ENCODE measurements around the gene TIMELESS.
"Not testable (repeated sequence)": the region's sequence is repeated elsewhere in the genome, so short reads cannot be mapped to it uniquely, and the experiment has no call there.

The TIMELESS gene, protein sequence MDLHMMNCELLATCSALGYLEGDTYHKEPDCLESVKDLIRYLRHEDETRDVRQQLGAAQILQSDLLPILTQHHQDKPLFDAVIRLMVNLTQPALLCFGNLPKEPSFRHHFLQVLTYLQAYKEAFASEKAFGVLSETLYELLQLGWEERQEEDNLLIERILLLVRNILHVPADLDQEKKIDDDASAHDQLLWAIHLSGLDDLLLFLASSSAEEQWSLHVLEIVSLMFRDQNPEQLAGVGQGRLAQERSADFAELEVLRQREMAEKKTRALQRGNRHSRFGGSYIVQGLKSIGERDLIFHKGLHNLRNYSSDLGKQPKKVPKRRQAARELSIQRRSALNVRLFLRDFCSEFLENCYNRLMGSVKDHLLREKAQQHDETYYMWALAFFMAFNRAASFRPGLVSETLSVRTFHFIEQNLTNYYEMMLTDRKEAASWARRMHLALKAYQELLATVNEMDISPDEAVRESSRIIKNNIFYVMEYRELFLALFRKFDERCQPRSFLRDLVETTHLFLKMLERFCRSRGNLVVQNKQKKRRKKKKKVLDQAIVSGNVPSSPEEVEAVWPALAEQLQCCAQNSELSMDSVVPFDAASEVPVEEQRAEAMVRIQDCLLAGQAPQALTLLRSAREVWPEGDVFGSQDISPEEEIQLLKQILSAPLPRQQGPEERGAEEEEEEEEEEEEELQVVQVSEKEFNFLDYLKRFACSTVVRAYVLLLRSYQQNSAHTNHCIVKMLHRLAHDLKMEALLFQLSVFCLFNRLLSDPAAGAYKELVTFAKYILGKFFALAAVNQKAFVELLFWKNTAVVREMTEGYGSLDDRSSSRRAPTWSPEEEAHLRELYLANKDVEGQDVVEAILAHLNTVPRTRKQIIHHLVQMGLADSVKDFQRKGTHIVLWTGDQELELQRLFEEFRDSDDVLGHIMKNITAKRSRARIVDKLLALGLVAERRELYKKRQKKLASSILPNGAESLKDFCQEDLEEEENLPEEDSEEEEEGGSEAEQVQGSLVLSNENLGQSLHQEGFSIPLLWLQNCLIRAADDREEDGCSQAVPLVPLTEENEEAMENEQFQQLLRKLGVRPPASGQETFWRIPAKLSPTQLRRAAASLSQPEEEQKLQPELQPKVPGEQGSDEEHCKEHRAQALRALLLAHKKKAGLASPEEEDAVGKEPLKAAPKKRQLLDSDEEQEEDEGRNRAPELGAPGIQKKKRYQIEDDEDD

GRCh38 chr12:56448860-56449621 lies at the start of gene TIMELESS:
TSS of gene TIMELESS (minus strand) at chr12:56449426. CDS start at chr12:56434170, 15,256 bp downstream.
- DNase-seq = peak; percentile 96

- not testable (repeated sequence) for DNase-seq
Observed at GRCh38 chr12:56498126-56498902, 49.1 kb upstream of the TIMELESS start.

DNA sequence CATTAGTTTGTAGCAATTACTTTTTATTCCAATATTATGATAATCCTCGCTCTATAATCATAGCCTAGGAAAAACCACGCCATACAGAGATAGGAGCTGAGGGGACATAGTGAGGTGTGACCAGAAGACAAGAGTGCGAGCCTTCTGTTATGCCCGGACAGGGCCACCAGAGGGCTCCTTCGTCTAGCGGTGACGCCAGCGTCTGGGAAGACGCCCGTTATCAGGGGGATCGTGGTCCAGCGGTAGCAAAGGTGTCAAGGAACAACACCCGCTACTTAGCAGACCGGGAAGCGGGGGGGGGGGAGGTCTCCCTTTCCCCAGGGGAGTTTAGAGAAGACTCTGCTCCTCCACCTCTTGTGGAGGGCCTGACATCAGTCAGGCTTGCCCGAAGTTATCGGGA lies 47.5 kb upstream of the TIMELESS start:
- DNase-seq = peak; percentile 85

DNA sequence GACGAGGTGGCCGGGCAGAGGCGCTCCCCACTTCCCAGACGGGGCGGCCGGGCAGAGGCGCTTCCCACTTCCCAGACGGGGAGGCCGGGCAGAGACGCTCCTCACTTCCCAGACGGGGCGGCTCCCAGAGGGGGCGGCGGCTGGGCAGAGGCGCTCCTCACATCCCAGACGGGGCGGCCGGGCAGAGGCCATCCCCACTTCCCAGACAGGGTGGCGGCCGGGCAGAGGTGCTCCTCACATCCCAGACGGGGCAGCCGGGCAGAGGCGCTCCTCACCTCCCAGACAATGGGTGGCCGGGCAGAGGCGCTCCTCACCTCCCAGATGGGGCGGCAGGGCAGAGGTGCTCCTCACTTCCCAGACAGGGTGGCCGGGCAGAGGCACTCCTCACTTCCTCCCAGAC lies 45.3 kb upstream of the TIMELESS start:
- not testable (repeated sequence) for DNase-seq

DNA sequence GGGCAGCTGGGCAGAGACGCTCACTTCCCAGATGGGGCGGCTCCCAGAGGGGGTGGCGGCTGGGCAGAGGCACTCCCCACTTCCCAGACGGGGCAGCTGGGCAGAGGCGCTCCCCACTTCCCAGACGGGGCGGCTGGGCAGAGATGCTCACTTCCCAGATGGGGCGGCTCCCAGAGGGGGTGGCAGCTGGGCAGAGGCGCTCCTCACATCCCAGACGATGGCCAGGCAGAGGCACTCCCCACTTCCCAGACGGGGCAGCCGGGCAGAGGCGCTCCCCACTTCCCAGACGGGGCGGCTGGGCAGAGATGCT lies 44.8 kb upstream of the TIMELESS start:
- not testable (repeated sequence) for DNase-seq

DNA sequence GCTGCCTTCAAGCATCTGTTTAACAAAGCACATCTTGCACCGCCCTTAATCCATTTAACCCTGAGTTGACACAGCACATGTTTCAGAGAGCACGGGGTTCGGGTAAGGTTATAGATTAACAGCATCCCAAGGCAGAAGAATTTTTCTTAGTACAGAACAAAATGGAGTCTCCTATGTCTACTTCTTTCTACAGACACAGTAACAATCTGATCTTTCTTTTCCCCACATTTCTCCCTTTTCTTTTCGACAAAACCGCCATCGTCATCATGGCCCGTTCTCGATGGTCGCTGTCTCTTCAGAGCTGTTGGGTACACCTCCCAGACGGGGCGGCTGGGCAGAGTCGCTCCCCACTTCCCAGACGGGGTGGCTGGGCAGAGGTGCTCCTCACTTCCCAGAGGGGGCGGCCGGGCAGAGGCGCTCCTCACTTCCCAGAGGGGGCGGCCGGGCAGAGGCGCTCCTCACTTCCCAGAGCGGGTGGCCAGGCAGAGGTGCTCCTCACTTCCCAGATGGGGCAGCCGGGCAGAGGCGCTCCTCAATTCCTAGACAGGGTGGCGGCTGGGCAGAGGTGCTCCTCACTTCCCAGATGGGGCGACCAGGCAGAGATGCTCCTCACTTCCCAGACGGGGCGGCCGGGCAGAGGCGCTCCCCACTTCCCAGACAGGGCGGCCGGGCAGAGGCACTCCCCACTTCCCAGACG lies 44.3 kb upstream of the TIMELESS start:
- not testable (repeated sequence) for DNase-seq

- no peak for DNase-seq
Observed at GRCh38 chr12:56490360-56490759, 41.1 kb upstream of the TIMELESS start.

DNA sequence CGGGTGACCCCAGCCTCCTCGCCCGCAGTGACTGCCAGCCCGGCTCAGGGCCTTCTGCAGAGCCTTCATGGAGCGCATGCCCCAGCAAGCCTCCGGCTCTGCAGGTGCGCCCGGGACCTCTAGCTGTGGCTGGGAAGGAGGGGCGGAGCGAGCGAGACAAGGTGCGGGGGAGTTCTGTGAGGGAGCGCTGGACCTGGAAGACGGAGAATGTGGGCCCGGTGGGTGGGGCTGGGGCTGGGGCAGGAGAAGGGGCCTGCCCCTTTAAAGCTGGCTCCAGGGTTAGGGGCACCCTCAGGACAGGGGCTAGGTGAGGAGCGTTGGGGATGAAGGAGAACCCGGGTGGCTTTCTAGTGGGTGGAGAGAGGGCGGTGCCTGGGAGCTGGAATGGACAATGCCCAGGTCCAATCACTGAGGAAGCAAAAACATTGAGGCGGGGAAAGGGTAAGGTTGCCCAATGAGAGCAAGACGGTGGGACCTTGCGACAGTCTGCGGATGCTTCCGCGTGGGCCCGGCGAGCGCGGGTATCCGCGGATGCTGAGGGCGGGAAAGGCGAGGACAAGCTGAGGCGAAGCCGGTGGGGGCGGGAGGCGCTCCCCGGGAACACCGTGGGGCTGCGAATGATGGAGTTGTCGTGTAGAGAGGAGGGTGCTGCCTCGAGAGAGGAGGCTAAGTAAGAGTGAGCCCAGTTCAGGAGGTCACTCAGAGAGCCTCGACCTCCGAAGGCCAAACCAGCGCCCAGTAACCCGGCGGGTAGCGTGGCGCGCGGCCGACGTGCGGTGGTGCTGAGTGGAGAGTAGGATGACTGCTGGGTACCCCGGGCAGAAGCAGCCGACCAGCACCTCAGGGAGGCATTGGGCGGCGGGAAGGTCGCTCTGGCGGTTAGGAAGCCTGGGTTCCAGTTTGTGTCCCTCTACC lies 39.1 kb upstream of the TIMELESS start, which contains the start of gene GLS2:
Gene GLS2 (minus strand): TSS at position 121 of the 915 bp plus-strand sequence. CDS start 43 bp downstream, at position 78.
- DNase-seq = peak; percentile 87

DNA sequence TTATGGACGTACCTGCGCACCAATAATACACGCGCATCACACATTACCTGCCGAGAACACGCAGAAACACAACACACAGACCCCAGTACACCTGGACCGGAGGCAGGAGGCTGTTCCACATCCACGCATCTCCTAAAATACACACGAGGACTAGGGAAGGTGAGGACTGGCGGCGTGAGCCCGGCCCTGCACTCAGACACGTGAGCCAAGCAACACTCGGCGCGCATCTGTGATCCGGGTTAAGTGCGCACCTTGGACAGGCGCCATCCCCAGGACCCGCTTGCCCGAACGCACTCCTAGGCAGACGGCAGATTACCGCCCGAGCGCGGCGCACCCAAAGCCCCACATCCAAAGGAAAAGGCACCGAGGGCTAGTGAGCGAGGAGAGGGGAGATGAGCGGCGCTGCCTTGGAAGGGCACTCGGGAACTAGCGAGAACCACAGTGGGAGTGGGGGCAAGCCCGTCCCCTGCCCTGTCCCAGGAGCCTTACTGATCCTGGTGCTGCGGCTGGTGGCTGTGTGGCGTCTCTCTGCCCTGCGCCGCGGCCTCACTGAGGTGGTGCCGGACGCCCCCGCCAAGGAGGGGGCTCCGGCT lies 38.3 kb upstream of the TIMELESS start:
- DNase-seq = peak; percentile 75

- no peak for DNase-seq
Observed at GRCh38 chr12:56486694-56487093, 37.5 kb upstream of the TIMELESS start.

DNA sequence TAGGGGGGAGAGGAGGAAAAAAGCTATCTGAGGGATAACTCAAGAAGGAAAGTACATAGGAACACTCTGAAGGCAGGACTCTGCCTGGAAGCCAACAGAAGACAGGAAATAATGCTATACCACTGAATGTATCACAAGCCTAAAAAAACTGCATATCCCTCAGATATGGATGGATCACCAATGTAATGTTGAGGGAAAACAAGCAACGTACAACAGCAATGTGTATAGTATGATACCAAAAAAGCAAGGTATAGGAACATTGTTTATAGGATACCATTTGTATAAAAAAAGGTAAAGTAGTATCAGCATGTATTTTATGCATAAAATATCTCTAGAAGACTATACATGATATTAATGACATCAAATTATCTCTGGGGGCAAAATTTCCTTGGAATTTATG lies 35.3 kb upstream of the TIMELESS start:
- no peak for DNase-seq

DNA sequence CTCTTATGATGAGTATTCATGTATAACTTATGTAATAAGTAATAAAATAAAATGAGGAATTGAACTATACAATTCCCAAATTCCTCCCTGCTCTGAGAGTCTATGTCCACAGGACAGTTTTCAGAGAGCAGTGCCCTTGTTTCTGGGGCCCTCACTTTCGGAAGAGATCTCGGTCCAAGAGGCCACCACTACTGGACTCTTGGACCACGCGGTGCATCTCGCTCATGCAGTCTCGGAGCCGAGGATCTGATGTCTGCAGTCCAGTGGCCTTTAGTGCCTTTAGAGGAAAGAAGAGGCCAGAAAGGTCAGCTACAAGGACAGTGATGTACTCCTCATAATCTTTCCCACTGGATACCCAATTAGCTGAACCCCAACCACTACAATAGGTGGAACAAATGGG lies 30.4 kb upstream of the TIMELESS start:
- DNase-seq = no peak

DNA sequence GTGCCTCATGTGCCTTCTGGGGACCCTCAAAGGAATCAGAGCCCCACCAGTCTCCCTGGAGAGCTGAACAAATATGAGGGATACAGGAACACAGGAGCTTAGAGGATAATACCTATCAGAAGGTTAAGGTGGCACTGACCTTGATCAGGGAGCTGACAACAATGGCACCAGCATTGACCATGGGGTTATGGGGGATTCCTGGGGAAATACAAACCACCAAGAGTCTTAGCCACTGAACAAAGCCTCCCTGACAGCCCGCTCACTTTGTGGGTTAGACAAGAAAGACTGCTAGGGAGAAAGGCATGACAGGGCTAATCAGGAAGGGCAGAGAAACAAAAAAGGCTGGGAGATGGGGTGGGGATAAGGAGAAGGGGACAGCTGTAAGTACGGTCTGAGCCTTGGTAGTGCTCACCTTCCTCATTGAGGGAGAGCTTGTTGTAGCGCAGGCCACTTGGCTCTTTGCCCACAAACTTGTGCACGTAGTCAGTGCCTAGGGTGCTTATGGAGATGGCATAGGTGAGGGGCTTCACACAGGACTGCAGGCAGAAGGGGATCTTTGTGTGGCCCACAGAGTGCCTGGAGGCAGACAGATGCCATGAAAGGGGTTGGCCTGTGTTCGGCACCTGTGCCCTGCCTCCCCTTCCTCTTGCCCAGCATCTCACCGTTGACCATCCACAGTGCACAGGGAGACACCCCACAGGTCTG lies 28.4 kb upstream of the TIMELESS start:
- DNase-seq = no peak

DNA sequence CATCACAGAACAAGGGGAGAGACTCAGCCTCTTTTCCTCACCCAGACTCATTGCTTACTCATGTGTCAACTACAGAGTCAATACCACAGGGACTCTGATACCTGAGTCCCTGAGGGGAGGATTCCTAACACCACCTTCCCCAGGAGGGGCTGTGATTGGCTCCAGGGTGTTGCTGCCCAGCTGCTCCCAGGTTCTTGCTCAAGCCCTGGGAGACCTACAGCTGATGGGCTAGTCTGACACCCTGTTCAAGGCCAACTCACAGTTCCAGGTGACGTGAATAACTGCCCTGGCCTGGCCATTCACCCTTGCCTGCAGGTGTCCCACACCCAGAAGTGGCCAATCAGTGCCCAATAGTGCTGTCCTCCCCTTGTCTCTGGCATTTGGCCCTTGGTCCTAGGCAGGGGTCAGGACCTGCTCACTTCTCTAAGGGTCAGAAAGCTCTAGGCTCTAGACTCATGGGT lies 27.8 kb upstream of the TIMELESS start:
- no peak for DNase-seq

GRCh38 chr12:56476143-56476542 lies 26.9 kb upstream of the TIMELESS start:
- DNase-seq = no peak

DNA sequence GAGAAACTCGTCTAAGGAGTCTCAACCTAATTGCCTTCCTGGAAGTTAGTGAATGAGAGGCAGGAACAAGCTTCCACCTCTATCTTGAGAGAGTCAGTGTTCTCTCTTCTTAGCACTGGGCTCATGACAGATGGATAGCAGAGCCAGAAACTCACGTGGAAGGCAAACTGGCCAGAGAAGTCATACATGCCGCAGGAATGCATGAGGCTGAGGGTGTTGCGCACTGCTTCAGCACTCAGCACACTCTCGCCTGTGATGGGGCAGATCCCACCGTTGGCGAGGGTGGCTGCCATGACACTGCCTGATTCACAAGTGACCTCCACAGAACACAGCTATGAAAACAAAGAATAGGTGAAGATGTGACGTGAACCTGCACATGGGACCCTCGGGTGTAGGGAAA lies 25.2 kb upstream of the TIMELESS start:
- no peak for DNase-seq

DNA sequence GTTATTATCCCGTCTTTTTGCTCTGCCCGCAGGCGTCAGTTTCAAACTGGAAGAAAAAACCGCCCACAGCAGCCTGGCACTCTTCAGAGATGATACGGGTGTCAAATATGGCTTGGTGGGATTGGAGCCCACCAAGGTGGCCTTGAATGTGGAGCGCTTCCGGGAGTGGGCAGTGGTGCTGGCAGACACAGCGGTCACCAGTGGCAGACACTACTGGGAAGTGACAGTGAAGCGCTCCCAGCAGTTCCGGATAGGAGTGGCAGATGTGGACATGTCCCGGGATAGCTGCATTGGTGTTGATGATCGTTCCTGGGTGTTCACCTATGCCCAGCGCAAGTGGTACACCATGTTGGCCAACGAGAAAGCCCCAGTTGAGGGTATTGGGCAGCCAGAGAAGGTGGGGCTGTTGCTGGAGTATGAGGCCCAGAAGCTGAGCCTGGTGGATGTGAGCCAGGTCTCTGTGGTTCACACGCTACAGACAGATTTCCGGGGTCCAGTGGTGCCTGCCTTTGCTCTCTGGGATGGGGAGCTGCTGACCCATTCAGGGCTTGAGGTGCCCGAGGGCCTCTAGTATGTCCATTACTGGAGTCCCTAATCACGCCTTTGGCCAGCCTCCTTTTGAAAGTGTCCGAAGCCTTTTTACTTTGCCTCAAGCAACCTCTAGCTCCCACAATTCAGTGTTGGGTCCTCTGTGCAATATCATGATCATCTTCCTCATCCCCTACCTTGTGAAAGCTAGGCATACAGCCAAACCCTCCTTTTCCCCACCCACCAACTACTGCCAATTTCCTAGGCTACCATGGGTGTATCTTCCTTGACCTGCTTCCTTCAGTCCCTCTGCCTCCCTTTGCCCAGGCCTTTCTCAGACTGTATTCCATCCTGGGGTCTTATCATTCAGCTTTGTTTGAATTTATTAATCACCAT lies 20.0 kb upstream of the TIMELESS start:
- no peak for DNase-seq
